DOHH2 (cell line): Measurements from ENCODE around the gene NDUFAF3.

Experiments
- CTCF ChIP-seq: fragments of 200-600 bp; sonication (generic); IDR thresholded peaks from one replicate; pipeline ENCODE4 v1.5.1; 2014; ENCODE audit warnings: antibody characterized with exemption, mild to moderate bottlenecking, low read depth, low read length; ENCODE audit not compliant: poor library complexity, severe bottlenecking
- EZH2phosphoT487 ChIP-seq: fragments of 200-600 bp; sonication (generic); IDR thresholded peaks from 2 replicates; pipeline ENCODE4 v1.6.1; 2017; ENCODE audit warnings: borderline replicate concordance, mild to moderate bottlenecking, antibody characterized with exemption, low read length, moderate library complexity, mixed read lengths

- TF ChIP-seq CTCF, result no peak
- TF ChIP-seq EZH2phosphoT487, result no peak
Measured at GRCh38 chr3:49017229-49017970, 4.5 kb upstream of the NDUFAF3 start.
